Measurements from ENCODE around the gene ADGRA1.

The ADGRA1 gene

DNA sequence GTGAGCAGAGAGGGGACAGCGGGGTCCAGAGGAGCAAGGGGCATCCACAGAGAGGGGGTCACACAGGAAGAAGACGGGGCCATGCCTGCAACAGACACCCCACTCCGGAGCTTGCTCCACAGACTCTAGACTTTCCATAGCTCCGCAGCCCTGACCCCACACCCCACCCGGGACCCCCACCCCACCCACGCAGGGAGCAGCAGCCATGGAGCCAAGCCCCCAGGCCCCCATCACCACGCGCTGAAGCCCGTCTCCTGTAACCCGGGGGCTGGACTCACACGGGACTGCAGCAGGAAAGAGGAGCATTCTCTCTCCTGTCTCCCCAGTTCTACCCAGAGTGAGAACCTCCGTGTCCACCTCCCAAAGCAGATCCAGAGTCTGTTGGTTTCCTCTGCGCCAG is 38.8 kb upstream of the ADGRA1 start:
- Histone ChIP-seq H3K36me3 (ENCODE audit: low read length) (no peaks in the 10 kb centered on the region), H3K27me3 (ENCODE audit: low read length) (no peaks in the 10 kb centered on the region), H3K9ac (ENCODE audit: low read length) (no peak overlapping the region), H3K4me2 (ENCODE audit: low read depth, low read length, poor library complexity, severe bottlenecking) (no peak overlapping the region), H3K4me3 (ENCODE audit: insufficient read depth, low read length, poor library complexity, severe bottlenecking) (no peak overlapping the region), H2AFZ (ENCODE audit: low read depth, low read length, severe bottlenecking) (no peak overlapping the region), H3K27ac (ENCODE audit: low read depth, low read length) (no peak overlapping the region), H4K20me1 (ENCODE audit: low read depth, low read length) (no peaks in the 10 kb centered on the region), H3K9me2 (replicated peaks; ENCODE audit: insufficient read depth, low read length) (no peaks in the 10 kb centered on the region), H3K9me3 (ENCODE audit: insufficient read depth, low read length) (no peaks in the 10 kb centered on the region), H3F3A (ENCODE audit: insufficient read depth) (no peaks in the 10 kb centered on the region), H3K79me2 (ENCODE audit: insufficient read depth, low read length) (no peaks in the 10 kb centered on the region)
- TF ChIP-seq EZH2phosphoT487 (conservative IDR thresholded peaks at IDR 0.05; ENCODE audit: low read length), result no peak
- TF ChIP-seq, protein P1, sequence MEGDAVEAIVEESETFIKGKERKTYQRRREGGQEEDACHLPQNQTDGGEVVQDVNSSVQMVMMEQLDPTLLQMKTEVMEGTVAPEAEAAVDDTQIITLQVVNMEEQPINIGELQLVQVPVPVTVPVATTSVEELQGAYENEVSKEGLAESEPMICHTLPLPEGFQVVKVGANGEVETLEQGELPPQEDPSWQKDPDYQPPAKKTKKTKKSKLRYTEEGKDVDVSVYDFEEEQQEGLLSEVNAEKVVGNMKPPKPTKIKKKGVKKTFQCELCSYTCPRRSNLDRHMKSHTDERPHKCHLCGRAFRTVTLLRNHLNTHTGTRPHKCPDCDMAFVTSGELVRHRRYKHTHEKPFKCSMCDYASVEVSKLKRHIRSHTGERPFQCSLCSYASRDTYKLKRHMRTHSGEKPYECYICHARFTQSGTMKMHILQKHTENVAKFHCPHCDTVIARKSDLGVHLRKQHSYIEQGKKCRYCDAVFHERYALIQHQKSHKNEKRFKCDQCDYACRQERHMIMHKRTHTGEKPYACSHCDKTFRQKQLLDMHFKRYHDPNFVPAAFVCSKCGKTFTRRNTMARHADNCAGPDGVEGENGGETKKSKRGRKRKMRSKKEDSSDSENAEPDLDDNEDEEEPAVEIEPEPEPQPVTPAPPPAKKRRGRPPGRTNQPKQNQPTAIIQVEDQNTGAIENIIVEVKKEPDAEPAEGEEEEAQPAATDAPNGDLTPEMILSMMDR (IDR thresholded peaks at IDR 0.05; ENCODE audit: insufficient read depth, low read length, poor library complexity, severe bottlenecking), result no peak

DNA sequence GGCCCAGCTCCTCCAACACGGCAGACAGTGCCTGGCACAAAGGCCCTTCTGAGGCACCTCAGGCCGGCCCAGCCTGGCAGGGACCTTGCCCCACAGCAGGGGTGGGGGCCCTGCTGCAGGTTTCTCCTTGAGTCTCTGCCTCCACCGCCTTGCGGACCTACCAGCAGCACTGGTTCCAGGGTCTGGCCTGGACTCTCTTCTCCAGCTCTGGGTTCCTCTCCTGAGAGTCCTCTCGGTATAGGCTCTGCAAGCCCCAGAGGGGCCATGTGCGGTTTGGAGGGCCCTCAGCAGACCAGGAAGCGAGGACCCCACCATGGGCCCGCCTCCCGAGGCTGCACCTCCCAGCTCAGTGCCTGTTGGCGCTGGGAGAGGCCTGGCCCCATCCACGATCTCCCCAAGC is 38.1 kb upstream of the ADGRA1 start:
- Histone ChIP-seq H3K4me2 (ENCODE audit: low read depth, low read length, poor library complexity, severe bottlenecking) (no peak overlapping the region), H3K9me2 (replicated peaks; ENCODE audit: insufficient read depth, low read length) (no peaks in the 10 kb centered on the region), H3K27me3 (ENCODE audit: low read length) (no peaks in the 10 kb centered on the region), H3K9me3 (ENCODE audit: insufficient read depth, low read length) (no peaks in the 10 kb centered on the region), H3K27ac (ENCODE audit: low read depth, low read length) (no peak overlapping the region), H3F3A (ENCODE audit: insufficient read depth) (no peaks in the 10 kb centered on the region), H3K36me3 (ENCODE audit: low read length) (no peaks in the 10 kb centered on the region), H3K9ac (ENCODE audit: low read length) (no peak overlapping the region), H3K4me3 (ENCODE audit: insufficient read depth, low read length, poor library complexity, severe bottlenecking) (no peak overlapping the region), H4K20me1 (ENCODE audit: low read depth, low read length) (no peaks in the 10 kb centered on the region), H3K79me2 (ENCODE audit: insufficient read depth, low read length) (no peaks in the 10 kb centered on the region), H2AFZ (ENCODE audit: low read depth, low read length, severe bottlenecking) (no peak overlapping the region)
- TF ChIP-seq EZH2phosphoT487 (conservative IDR thresholded peaks at IDR 0.05; ENCODE audit: low read length), result no peak
- TF ChIP-seq, protein P1 (IDR thresholded peaks at IDR 0.05; ENCODE audit: insufficient read depth, low read length, poor library complexity, severe bottlenecking), result no peak

DNA sequence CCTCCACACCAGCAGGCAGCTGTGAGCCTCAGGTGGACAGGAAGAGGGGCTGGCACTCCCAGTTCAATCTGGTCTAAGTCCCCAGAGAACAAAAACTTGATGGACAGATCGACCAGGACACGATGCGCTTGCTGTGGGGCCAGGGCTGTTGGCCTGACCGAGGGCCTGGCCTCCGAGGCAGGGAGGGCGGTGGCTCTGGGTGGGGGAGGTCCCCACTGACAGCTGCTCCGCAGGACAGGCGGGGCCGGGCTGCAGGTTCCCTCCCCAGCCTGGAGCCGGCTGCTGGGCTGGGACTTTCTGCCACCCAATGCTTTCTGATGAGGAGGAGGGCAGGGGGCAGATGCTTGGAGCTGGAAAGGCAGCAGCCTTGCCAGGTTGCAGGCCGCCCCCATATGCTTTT is 37.4 kb upstream of the ADGRA1 start:
- H3K9me3 ChIP-seq (ENCODE audit: insufficient read depth, low read length), result no peaks in the 10 kb centered on the region
- H3K36me3 ChIP-seq (ENCODE audit: low read length), result no peaks in the 10 kb centered on the region
- no peaks in the 10 kb centered on the region for H3F3A ChIP-seq (ENCODE audit: insufficient read depth)
- no peak overlapping the region for H2AFZ ChIP-seq (ENCODE audit: low read depth, low read length, severe bottlenecking)
- no peak for TF ChIP-seq EZH2phosphoT487 (conservative IDR thresholded peaks at IDR 0.05; ENCODE audit: low read length)
- TF ChIP-seq, protein P1 (IDR thresholded peaks at IDR 0.05; ENCODE audit: insufficient read depth, low read length, poor library complexity, severe bottlenecking), result no peak
- H3K27ac ChIP-seq (ENCODE audit: low read depth, low read length), result no peak overlapping the region
- H4K20me1 ChIP-seq (ENCODE audit: low read depth, low read length), result no peaks in the 10 kb centered on the region
- no peak overlapping the region for H3K4me2 ChIP-seq (ENCODE audit: low read depth, low read length, poor library complexity, severe bottlenecking)
- H3K9ac ChIP-seq (ENCODE audit: low read length), result no peak overlapping the region
- no peaks in the 10 kb centered on the region for H3K27me3 ChIP-seq (ENCODE audit: low read length)
- H3K4me3 ChIP-seq (ENCODE audit: insufficient read depth, low read length, poor library complexity, severe bottlenecking), result no peak overlapping the region
- no peaks in the 10 kb centered on the region for H3K9me2 ChIP-seq (replicated peaks; ENCODE audit: insufficient read depth, low read length)
- H3K79me2 ChIP-seq (ENCODE audit: insufficient read depth, low read length), result no peaks in the 10 kb centered on the region
